Measurements from ENCODE around the gene LILRA6. TPM values are rescaled to one million over a fixed set of nuclear protein-coding genes. Genes with fewer than 3 reads are reported as not detected.
A peak's percentile ranks its signal among the peaks of the same experiment; 100 is the strongest.

Gene LILRA6
- total and polyA plus RNA-seq, 2 of the 13 experiments (the other 11 are each of a cell fraction or from before 2014, with no cell fraction given): not detected

DNA sequence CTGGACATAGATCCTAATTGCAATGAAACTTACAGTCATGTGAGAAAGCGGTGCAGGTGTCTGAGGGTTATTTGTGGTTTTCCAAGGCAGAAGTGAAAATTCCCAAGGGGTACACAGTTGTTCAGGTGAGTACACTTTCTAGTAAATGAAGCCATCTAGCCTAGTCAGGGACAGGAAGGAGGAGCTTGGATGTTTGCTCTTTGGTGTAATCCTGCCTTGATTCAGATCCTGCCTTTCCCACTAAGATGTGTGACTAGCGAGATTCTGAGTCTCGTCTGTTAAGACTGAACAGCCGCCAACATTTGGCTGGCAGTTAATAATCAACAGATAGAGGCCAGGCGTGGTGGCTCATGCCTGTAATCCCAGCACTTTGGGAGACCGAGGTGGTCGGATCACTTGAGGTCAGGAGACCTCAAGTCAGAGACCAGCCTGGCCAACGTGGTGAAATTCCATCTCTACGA lies 39.4 kb downstream of the LILRA6 start (continued):
- 0 out of 2 replicates have a peak, but pooled peaks have one; percentile 19 for TF ChIP-seq MED1 (CRISPR knock-in tag; IDR thresholded peaks at IDR 0.05)
- TF ChIP-seq EP300 (IDR thresholded peaks at IDR 0.05; ENCODE audit: low read depth in 2 of 2, low read length in 2 of 2): no peak
- no peak for TF ChIP-seq EP300 (CRISPR knock-in tag; IDR thresholded peaks at IDR 0.05; ENCODE audit: borderline replicate concordance)
- TF ChIP-seq, protein P1, sequence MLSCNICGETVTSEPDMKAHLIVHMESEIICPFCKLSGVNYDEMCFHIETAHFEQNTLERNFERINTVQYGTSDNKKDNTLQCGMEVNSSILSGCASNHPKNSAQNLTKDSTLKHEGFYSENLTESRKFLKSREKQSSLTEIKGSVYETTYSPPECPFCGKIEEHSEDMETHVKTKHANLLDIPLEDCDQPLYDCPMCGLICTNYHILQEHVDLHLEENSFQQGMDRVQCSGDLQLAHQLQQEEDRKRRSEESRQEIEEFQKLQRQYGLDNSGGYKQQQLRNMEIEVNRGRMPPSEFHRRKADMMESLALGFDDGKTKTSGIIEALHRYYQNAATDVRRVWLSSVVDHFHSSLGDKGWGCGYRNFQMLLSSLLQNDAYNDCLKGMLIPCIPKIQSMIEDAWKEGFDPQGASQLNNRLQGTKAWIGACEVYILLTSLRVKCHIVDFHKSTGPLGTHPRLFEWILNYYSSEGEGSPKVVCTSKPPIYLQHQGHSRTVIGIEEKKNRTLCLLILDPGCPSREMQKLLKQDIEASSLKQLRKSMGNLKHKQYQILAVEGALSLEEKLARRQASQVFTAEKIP (CRISPR knock-in tag; IDR thresholded peaks at IDR 0.05; ENCODE audit: borderline replicate concordance): no peak
- TF ChIP-seq, protein P2, sequence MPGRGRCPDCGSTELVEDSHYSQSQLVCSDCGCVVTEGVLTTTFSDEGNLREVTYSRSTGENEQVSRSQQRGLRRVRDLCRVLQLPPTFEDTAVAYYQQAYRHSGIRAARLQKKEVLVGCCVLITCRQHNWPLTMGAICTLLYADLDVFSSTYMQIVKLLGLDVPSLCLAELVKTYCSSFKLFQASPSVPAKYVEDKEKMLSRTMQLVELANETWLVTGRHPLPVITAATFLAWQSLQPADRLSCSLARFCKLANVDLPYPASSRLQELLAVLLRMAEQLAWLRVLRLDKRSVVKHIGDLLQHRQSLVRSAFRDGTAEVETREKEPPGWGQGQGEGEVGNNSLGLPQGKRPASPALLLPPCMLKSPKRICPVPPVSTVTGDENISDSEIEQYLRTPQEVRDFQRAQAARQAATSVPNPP (CRISPR knock-in tag; IDR thresholded peaks at IDR 0.05): no peak
- TF ChIP-seq, protein P3, sequence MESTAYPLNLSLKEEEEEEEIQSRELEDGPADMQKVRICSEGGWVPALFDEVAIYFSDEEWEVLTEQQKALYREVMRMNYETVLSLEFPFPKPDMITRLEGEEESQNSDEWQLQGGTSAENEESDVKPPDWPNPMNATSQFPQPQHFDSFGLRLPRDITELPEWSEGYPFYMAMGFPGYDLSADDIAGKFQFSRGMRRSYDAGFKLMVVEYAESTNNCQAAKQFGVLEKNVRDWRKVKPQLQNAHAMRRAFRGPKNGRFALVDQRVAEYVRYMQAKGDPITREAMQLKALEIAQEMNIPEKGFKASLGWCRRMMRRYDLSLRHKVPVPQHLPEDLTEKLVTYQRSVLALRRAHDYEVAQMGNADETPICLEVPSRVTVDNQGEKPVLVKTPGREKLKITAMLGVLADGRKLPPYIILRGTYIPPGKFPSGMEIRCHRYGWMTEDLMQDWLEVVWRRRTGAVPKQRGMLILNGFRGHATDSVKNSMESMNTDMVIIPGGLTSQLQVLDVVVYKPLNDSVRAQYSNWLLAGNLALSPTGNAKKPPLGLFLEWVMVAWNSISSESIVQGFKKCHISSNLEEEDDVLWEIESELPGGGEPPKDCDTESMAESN (CRISPR knock-in tag; conservative IDR thresholded peaks at IDR 0.05): 0 out of 2 replicates have a peak, but pooled peaks have one; percentile 34
- TF ChIP-seq POLR2A (IDR thresholded peaks at IDR 0.05; ENCODE audit: insufficient read depth in 1 of 2, low read depth in 2 of 2, low read length in 2 of 2): peak in 1 of 2 experiments; percentile 19; a peak in 1 of 4 replicates
- TF ChIP-seq, protein P4, sequence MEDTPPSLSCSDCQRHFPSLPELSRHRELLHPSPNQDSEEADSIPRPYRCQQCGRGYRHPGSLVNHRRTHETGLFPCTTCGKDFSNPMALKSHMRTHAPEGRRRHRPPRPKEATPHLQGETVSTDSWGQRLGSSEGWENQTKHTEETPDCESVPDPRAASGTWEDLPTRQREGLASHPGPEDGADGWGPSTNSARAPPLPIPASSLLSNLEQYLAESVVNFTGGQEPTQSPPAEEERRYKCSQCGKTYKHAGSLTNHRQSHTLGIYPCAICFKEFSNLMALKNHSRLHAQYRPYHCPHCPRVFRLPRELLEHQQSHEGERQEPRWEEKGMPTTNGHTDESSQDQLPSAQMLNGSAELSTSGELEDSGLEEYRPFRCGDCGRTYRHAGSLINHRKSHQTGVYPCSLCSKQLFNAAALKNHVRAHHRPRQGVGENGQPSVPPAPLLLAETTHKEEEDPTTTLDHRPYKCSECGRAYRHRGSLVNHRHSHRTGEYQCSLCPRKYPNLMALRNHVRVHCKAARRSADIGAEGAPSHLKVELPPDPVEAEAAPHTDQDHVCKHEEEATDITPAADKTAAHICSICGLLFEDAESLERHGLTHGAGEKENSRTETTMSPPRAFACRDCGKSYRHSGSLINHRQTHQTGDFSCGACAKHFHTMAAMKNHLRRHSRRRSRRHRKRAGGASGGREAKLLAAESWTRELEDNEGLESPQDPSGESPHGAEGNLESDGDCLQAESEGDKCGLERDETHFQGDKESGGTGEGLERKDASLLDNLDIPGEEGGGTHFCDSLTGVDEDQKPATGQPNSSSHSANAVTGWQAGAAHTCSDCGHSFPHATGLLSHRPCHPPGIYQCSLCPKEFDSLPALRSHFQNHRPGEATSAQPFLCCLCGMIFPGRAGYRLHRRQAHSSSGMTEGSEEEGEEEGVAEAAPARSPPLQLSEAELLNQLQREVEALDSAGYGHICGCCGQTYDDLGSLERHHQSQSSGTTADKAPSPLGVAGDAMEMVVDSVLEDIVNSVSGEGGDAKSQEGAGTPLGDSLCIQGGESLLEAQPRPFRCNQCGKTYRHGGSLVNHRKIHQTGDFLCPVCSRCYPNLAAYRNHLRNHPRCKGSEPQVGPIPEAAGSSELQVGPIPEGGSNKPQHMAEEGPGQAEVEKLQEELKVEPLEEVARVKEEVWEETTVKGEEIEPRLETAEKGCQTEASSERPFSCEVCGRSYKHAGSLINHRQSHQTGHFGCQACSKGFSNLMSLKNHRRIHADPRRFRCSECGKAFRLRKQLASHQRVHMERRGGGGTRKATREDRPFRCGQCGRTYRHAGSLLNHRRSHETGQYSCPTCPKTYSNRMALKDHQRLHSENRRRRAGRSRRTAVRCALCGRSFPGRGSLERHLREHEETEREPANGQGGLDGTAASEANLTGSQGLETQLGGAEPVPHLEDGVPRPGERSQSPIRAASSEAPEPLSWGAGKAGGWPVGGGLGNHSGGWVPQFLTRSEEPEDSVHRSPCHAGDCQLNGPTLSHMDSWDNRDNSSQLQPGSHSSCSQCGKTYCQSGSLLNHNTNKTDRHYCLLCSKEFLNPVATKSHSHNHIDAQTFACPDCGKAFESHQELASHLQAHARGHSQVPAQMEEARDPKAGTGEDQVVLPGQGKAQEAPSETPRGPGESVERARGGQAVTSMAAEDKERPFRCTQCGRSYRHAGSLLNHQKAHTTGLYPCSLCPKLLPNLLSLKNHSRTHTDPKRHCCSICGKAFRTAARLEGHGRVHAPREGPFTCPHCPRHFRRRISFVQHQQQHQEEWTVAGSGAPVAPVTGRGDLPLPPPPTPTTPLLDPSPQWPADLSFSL (CRISPR knock-in tag; IDR thresholded peaks at IDR 0.05): no peak
- TF ChIP-seq HDAC1 (CRISPR knock-in tag; IDR thresholded peaks at IDR 0.05): 0 out of 2 replicates have a peak, but pooled peaks have one; percentile 42
- TF ChIP-seq FOSL2 (CRISPR knock-in tag; IDR thresholded peaks at IDR 0.05): peak; percentile 34
- no peak for TF ChIP-seq NR2C2 (CRISPR knock-in tag; IDR thresholded peaks at IDR 0.05; ENCODE audit: borderline replicate concordance)
- TF ChIP-seq, protein P5, sequence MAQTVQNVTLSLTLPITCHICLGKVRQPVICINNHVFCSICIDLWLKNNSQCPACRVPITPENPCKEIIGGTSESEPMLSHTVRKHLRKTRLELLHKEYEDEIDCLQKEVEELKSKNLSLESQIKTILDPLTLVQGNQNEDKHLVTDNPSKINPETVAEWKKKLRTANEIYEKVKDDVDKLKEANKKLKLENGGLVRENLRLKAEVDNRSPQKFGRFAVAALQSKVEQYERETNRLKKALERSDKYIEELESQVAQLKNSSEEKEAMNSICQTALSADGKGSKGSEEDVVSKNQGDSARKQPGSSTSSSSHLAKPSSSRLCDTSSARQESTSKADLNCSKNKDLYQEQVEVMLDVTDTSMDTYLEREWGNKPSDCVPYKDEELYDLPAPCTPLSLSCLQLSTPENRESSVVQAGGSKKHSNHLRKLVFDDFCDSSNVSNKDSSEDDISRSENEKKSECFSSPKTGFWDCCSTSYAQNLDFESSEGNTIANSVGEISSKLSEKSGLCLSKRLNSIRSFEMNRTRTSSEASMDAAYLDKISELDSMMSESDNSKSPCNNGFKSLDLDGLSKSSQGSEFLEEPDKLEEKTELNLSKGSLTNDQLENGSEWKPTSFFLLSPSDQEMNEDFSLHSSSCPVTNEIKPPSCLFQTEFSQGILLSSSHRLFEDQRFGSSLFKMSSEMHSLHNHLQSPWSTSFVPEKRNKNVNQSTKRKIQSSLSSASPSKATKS (CRISPR knock-in tag; IDR thresholded peaks at IDR 0.05): no peak
- TF ChIP-seq, protein P6, sequence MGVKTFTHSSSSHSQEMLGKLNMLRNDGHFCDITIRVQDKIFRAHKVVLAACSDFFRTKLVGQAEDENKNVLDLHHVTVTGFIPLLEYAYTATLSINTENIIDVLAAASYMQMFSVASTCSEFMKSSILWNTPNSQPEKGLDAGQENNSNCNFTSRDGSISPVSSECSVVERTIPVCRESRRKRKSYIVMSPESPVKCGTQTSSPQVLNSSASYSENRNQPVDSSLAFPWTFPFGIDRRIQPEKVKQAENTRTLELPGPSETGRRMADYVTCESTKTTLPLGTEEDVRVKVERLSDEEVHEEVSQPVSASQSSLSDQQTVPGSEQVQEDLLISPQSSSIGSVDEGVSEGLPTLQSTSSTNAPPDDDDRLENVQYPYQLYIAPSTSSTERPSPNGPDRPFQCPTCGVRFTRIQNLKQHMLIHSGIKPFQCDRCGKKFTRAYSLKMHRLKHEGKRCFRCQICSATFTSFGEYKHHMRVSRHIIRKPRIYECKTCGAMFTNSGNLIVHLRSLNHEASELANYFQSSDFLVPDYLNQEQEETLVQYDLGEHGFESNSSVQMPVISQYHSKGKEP (CRISPR knock-in tag; IDR thresholded peaks at IDR 0.05): no peak
- TF ChIP-seq CENPX (CRISPR knock-in tag; IDR thresholded peaks at IDR 0.05): no peak

Measured in HepG2 (cell line).